ENCODE results near the gene USP10.

Gene USP10

DNA sequence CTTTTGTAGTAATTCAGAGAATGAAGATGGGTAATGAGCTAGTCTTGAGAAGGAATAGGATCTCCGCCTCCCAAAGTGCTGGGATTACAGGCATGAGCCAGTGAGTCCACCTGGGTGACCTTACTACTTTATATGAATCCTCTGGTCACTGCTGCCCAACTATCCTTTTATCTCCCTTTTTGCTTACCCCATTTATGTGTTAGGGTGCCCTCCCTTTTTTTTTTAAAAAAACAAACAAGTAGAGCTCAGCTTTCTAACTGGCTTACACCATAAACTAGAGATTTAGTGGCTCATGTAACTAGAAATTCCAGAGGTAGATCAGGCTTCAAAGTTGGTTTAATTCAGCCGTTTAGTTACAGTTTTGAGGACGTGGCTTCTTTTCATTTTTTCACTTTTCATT is 15.6 kb downstream of the USP10 start:
- TF ChIP-seq, protein P1, sequence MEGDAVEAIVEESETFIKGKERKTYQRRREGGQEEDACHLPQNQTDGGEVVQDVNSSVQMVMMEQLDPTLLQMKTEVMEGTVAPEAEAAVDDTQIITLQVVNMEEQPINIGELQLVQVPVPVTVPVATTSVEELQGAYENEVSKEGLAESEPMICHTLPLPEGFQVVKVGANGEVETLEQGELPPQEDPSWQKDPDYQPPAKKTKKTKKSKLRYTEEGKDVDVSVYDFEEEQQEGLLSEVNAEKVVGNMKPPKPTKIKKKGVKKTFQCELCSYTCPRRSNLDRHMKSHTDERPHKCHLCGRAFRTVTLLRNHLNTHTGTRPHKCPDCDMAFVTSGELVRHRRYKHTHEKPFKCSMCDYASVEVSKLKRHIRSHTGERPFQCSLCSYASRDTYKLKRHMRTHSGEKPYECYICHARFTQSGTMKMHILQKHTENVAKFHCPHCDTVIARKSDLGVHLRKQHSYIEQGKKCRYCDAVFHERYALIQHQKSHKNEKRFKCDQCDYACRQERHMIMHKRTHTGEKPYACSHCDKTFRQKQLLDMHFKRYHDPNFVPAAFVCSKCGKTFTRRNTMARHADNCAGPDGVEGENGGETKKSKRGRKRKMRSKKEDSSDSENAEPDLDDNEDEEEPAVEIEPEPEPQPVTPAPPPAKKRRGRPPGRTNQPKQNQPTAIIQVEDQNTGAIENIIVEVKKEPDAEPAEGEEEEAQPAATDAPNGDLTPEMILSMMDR (conservative IDR thresholded peaks at IDR 0.05): no peak
- no peak overlapping the region for H3K27ac ChIP-seq

DNA sequence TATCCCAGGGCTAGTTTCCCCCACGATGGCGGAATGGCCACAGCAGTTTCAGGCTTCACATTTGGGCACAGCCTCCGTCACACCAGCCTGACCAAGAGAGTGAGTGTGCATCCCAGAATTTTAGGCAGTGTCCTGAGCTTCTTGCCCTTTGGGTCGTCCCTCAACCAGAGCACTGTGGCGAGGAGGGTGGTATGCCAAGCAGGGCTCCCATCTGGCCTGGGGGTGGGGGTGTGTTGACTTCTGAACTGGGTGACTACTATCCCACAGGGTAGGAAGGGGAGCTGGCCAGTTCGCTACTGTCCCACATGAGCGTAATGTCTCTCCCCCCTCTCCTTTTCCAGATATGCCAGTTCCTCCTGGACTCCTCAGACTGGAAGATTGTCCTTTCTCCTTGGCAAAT is 16.1 kb downstream of the USP10 start:
- H3K27ac ChIP-seq: no peak overlapping the region
- TF ChIP-seq, protein P1 (conservative IDR thresholded peaks at IDR 0.05): no peak

DNA sequence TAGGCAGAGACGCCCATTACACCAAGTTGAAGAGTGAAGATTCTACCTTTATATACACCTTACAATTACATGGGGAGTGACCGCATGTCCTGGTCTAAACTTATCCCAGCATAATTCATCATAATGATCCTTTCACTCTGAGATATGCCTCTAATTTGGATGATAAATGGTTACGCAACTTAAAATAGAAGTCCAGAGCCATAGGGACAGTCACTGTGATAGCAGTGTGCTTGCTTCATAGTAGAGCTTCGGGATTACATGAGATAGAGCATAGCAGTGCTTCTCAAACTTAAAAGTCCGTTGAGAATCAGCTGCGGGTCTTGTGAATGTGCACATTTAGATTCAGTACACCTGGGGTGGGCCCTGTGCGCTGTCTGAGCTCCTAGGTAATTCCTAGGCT is 16.9 kb downstream of the USP10 start:
- TF ChIP-seq, protein P1 (conservative IDR thresholded peaks at IDR 0.05): no peak
- H3K27ac ChIP-seq: no peak overlapping the region

DNA sequence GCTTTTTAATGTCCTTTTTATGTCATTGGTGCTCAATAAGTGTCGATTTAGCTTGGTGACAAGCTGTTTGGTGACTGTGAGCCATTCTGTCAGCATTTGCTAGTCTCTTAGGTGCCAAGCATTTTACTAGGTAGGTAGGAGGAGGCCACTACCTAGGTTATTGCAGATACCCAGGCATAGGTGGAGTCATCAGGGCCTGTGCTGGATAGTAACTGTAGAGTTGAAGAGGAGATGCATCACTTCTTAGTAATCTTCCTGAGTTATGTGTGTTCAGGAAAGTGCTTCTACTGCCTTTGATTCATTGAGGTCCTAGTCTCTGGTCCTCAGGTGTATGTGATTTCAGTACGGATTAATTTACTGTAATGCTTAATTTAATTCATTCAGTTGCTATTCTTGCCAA is 17.7 kb downstream of the USP10 start:
- TF ChIP-seq, protein P1 (conservative IDR thresholded peaks at IDR 0.05): no peak
- H3K27ac ChIP-seq: no peak overlapping the region

DNA sequence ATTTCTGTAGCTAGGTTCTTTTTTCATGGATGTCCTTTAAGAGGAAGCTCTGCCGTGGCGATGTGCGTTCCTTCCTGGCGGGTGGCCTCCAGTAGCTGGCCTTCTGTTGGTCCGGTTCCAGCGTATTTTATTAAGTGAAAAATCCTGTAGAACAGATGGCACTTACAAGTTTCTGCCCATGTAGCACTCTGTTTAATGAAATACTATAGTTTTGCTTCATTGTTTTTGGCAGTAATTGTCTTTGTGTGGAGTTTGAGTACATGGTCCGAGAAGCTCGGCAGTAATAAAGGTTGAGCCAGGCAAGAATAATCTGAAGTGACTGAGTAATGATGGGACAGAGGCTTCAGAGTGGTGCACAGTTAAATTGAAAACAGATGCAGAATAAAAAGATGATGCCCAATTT is 20.4 kb downstream of the USP10 start:
- H3K27ac ChIP-seq: no peak overlapping the region

DNA sequence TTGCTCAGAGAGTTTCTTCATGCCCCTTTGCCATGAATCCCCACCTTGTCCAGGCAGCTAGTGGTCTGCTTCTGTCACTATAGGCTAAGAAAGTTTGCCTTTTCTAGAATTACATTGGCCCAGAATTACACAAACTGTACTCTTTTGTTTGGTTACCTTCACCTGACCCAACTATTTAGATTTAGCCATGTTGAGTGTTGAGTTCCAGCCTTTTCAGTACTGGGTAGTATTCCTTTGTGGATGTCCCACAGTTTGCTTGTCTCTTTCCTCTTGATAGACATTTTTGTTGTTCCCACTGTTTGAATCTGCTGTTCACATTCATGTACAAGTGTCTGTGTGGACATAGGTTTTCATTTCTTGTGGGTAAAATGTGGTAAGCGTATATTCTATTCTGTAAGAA is 22.3 kb downstream of the USP10 start:
- H3K27ac ChIP-seq: no peak overlapping the region
- TF ChIP-seq, protein P1 (conservative IDR thresholded peaks at IDR 0.05): no peak

More for the DNA sequence above, 20.4 kb downstream of the USP10 start:
- TF ChIP-seq, protein P1 (conservative IDR thresholded peaks at IDR 0.05): no peak

DNA sequence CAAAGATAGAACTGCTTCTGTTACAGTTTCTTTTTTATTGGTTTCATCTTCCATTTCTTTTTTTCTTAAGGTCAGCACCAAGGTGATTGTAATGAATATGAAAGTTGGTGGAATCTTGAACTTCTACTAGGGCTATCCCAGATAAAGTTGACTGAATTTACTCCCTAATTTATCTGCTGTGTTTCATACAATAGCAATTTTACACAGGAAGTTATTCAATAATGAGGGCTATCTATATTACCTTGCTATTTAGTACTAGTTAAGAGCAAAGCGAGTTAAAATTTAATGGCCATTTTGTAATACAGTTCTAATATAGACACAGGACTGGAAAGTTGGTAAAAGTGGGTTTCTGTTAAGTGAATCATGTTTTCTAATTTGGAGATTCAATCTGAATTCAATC is 24.1 kb downstream of the USP10 start:
- no peak overlapping the region for H3K27ac ChIP-seq
- TF ChIP-seq, protein P1 (conservative IDR thresholded peaks at IDR 0.05): no peak
